ENCODE measurements around the gene SMLR1.

SMLR1 gene

GRCh38 chr6:130853555-130854183 is 26.5 kb downstream of the SMLR1 start:
- DNase-seq, result no peak

DNA sequence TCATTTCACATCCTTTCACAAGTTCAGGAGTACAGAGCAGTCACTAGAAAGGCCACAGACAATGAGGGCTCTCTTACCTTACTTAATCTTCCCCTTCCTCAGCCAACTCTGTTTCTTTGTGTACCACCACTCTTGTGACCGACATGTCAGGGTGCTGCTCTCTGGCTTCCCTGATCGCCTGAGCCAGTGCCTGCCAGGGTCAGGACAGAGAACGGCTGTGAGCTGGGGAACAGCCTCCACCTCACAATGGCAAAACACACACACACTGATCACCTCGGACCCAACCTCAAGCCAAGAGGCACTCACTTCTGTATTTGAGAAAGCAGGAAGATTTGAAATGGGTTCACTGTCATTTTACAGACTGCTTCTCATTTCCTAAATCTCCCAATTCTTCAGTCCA is 30.8 kb downstream of the SMLR1 start:
- DNase-seq, result no peak

DNA sequence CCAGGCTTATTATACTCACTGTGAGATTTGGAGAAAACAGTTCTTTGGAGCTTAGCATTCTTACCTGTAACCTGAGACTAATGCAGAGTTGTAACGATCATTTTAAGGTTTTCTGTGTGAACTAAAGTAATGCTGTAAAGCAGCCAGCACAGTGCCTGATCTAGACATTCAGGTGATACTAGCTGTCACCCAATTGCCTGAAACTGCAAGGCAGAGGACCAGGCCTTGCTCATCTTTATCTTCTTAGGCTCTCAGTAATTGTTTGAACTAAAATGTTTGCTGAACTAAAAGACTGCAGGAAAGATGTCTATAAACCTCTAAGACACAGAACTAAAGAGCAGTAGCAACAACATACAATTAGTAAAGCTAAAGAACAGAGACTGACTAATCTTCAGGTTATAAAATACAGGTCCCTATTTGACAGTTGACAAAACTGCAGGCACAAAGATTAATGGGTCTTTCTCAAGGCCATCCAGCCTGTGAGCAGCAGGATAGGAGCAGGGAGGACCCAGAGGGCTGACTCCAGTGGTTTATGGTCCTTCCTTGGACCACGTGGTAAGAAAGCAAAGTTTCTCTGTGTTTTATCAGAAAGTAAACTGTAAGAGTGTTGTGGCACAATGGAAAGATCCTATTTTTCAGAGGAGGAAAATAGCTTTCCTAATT is 31.4 kb downstream of the SMLR1 start:
- DNase-seq, result no peak

DNA sequence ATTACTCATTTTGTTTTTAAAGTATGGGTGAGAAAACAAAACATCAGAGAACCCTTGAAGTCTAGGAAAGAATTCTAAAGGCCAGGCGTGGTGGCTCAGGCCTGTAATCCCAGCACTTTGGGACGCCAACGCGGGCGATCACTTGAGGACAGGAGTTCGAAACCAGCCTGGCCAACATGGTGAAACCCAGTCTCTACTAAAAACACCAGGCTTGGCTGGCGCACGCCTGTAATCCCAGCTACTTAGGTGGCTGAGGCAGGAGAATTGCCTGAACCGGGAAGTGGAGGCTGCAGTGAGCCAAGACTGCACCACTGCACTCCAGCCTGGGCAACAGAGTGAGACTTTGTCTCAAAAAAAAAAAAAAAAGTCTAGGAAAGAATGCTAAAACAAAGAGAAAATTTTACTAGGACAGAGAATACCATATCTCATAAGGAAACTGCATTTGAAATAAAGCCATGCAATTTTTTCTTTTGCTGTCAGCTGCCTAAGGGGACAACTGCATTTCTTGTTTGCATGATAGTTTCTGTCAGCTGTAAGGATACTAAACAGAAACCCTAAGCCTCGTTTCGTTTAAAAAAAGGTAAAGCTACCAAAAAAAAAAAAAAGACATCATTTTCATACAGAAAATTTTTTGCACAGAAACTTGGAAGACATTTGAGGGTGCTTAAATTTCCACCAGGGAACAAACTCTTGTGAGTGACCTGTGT is 32.1 kb downstream of the SMLR1 start:
- no peak for DNase-seq

DNA sequence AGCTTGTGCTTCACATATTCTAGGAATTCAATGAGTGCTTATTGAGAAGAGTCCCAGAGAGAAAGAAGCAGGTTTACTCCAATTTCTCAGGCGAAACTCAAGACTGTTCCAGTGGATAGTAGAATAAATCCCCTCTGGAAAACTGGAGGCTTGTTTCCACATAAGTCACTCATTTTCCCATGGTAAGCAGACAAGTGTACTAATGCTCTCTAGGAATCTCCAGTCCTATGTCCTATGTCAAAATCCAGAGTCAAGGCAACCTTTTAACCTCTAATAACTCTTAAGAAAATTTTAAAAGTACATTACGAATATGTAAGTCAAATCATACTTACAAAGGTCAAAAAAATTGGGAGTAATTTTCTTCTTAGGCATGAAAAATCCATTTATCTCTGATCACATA is 35.2 kb downstream of the SMLR1 start:
- DNase-seq, result no peak

- DNase-seq, result no peak
Measured at GRCh38 chr6:130863415-130864230, 36.4 kb downstream of the SMLR1 start.

- DNase-seq, result no peak
Measured at GRCh38 chr6:130864344-130864743, 37.1 kb downstream of the SMLR1 start.

DNA sequence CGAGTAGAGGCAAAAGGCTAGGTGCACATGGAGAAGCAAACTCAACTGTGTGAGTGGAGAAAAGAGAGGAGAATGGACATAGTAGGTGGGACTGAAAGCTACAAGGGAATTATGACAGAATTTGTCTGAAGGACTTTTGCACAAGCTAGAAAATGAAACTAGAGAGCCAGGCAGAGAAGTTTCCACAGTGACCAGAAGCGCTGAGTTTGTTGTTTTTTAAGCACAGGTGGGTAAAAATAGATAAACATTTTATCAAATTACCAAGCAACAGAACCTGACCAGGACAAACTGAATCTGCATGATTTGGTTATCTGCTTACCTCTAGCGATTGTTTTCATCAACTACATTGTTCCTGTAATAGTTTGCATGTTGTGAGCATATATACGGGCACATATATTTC is 38.6 kb downstream of the SMLR1 start:
- no peak for DNase-seq

DNA sequence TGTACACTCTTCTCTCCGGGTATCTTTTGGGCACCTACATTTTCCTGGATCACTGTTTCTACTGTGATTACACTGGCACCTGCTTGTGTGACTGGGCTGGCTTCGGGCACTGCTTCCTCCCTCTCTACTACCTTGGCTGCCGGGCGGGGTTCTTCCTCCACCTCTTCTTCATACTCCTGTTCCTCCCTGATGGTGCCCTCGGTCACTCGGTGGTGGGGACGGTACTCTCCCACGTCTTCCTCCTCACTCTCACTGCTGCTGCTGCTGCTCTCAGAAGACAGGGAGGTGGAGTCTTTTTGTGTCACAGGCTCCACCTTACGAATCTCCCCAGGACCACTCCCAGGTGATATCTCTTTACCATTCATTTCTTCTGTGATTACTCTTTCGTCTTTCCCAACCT is 42.5 kb downstream of the SMLR1 start:
- DNase-seq, result no peak

DNA sequence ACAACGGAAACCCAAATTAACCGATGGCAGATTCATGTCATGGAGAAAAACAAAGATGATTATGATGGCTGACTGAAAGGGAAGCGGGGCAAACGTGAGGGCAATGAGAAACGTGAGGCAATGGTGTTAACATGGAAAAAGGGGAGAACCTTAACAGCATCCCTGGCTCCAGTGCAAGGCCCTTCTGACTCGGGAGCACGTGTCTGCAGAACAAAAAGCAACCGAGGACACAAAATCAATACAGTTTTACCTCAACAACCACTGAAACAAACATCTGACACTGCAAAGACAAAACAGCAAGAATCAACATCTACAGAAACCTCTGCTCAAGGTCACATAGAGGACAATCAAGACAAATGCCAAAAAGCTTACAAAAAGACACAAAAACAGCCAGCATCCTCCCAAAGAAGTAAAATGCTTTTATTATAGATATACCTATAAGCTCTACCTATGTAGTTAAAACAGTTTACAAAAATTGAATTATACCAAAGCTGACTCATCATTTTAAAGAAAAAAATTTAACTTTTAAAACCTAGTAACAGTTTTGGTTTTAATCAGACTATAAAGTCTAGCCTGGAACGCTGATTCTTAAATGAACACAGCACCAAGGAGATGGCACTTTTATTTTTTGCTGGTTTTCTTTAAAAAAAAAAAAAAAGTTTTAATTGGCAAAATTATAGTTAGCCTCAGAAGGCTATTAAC is 43.1 kb downstream of the SMLR1 start:
- DNase-seq, result no peak

- DNase-seq, result peak; percentile 73
Measured at GRCh38 chr6:130872250-130873095, 45.3 kb downstream of the SMLR1 start.

GRCh38 chr6:130873746-130874145 is 46.5 kb downstream of the SMLR1 start:
- DNase-seq, result no peak

DNA sequence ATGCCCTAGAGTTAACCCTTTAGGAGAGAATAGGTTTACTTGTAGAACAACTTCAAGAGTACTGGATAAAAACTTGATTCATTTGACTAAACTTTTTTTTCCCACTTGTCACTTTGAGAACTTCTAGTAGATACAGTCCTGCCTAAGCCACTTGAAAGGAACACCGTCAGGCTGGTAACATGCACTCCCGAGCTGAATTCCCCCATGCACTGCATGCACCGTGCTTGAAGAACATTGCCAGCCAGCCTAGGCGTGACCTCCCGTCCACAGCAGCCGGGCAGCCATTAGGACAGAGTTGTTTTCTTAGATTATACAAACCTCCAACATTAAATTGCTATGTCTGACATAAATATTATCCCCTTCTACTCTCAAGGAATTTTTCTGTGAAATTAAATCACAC is 52.6 kb downstream of the SMLR1 start:
- DNase-seq, result no peak

DNA sequence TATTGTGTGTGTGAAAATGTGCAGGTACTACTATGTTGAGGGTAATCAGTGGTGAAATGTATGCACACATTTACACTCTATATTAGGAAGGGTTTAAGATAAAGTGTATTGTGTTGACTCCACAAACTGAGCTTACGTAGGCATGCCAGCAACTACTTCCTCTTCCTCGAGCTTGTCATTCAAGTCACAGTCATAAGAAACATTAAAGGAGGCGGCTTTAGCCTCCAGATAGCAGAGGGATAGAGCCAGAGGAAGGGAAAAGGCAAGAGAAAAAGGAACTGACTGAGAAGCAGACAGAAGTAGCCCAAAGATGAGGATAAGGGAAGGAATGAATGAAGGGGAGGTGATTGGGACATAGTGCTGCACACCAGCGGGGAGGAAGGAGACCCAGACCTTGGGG is 55.2 kb downstream of the SMLR1 start:
- DNase-seq, result peak; percentile 47

- DNase-seq, result peak; percentile 89
Measured at GRCh38 chr6:130885392-130886192, 58.4 kb downstream of the SMLR1 start.

Measured in hematopoietic multipotent progenitor cell treated with erythropoietin and hydrocortisone succinate and interleukin-3 and kit ligand, for 4 days (in vitro differentiated cells).